Measurements from ENCODE around the gene MSI2. TPM values are rescaled to one million over a fixed set of nuclear protein-coding genes. Genes with fewer than 3 reads are reported as not detected.

MSI2 gene
- total RNA-seq, 1 donor from 2014 or later: 33.8 TPM

DNA sequence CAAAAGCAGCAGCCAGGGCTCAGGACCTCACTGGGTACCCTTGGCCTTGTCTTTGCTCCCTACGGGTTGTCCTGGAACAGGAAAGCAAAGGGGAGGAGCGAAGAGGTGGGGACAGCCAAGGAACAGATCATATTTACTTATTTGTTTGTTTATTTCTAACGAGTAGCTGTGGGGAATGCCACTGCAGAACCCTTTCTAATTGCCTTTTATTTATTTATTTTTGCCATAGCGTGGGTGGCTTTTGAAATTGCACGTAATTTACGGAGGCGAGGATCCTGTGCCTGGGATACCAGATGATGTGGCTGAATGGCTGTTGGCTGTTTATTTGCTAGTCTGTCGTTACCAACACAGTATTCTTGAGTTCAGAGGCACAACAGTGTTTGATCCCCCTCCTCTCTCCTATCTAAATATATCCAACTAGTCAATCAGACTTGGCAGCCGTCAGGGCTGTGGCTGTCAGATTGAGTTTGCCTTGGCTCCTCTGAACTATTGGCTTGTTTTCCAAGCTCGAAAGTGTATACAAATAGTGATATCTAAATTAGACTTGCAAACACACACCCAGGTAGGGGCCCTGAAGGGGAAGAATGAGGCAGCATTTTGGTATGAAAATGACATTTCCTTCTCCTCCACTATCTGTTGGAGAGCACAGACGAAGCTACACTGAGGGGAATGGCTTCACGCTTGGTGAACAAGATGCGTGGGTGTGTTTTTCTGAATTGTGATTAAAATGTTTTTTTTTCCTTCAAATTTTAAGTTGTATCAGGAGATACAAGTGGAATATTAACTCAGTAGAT is 110.4 kb downstream of the MSI2 start:
- TF ChIP-seq, protein P1, sequence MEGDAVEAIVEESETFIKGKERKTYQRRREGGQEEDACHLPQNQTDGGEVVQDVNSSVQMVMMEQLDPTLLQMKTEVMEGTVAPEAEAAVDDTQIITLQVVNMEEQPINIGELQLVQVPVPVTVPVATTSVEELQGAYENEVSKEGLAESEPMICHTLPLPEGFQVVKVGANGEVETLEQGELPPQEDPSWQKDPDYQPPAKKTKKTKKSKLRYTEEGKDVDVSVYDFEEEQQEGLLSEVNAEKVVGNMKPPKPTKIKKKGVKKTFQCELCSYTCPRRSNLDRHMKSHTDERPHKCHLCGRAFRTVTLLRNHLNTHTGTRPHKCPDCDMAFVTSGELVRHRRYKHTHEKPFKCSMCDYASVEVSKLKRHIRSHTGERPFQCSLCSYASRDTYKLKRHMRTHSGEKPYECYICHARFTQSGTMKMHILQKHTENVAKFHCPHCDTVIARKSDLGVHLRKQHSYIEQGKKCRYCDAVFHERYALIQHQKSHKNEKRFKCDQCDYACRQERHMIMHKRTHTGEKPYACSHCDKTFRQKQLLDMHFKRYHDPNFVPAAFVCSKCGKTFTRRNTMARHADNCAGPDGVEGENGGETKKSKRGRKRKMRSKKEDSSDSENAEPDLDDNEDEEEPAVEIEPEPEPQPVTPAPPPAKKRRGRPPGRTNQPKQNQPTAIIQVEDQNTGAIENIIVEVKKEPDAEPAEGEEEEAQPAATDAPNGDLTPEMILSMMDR (IDR thresholded peaks at IDR 0.05; ENCODE audit: insufficient read depth, low read length, poor library complexity, severe bottlenecking): no peak
- Histone ChIP-seq H3K36me3 (ENCODE audit: control insufficient read depth, insufficient read depth, low read length) (no peaks in the 10 kb centered on the region), H3K4me3 (ENCODE audit: low read depth, low read length) (no peak overlapping the region), H3K27me3 (ENCODE audit: control insufficient read depth, insufficient read depth, low read length) (no peaks in the 10 kb centered on the region)
- no peak for DNase-seq (ENCODE audit: low read depth)

DNA sequence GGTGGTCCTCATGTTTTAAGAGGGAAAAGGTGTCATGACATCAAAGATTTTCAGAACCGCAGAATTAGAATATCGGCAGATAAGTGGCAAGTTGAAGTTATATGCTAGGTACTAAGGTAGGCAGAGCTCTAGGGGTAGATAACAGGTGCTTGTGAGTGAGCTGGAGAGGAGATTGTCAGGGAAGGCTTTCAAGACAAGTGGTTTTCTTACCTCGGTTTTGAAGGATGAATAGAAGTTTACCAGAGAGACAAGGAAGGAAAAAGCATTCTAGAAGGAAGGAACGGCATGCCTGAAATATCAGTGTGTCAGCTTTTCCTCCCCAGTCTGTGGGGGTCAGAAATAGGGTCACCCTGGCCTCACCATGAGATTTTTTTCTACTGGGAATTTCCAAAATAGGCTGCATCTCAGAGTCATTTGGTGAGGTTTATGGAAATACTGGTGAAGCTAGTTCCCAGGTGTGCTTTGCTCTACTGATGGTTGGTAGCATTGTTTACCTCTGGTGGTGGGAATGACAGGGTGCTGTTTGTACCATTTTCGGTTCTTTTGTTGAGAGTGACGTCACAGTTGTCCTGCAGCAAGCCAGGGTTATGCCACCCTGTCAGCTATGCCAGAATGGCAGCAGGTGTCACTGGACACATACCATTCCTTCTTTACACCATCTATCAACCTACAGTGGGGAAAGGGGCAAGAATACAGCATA is 112.5 kb downstream of the MSI2 start:
- no peaks in the 10 kb centered on the region for H3K27me3 ChIP-seq (ENCODE audit: control insufficient read depth, insufficient read depth, low read length)
- no peak for DNase-seq (ENCODE audit: low read depth)
- TF ChIP-seq, protein P1 (IDR thresholded peaks at IDR 0.05; ENCODE audit: insufficient read depth, low read length, poor library complexity, severe bottlenecking): peak; percentile 3
- no peaks in the 10 kb centered on the region for H3K36me3 ChIP-seq (ENCODE audit: control insufficient read depth, insufficient read depth, low read length)
- H3K4me3 ChIP-seq (ENCODE audit: low read depth, low read length): no peak overlapping the region

DNA sequence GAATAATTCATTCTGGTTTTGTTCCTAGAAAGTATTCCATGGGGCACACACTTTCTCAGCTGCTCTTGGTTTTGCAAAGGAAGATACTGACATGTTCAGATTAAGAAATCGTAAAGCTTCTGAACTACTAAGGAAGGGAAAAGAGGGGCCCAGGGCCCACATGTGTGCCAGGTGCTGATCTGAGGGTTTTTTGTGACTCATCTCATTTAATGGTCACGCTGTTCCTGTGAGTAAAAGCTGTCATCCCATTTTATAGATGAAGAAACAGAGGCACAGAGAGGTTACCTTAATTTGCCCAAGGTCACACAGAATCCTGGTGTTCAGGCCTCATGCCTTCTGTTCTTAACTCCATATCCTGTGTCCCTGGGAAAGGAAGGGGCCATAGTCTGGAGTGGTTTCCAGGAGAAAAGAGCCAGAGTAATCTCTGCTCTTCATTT is 113.2 kb downstream of the MSI2 start:
- DNase-seq (ENCODE audit: low read depth): no peak
- Histone ChIP-seq H3K36me3 (ENCODE audit: control insufficient read depth, insufficient read depth, low read length) (no peaks in the 10 kb centered on the region), H3K4me3 (ENCODE audit: low read depth, low read length) (no peak overlapping the region), H3K27me3 (ENCODE audit: control insufficient read depth, insufficient read depth, low read length) (no peaks in the 10 kb centered on the region)
- TF ChIP-seq, protein P1 (IDR thresholded peaks at IDR 0.05; ENCODE audit: insufficient read depth, low read length, poor library complexity, severe bottlenecking): no peak

DNA sequence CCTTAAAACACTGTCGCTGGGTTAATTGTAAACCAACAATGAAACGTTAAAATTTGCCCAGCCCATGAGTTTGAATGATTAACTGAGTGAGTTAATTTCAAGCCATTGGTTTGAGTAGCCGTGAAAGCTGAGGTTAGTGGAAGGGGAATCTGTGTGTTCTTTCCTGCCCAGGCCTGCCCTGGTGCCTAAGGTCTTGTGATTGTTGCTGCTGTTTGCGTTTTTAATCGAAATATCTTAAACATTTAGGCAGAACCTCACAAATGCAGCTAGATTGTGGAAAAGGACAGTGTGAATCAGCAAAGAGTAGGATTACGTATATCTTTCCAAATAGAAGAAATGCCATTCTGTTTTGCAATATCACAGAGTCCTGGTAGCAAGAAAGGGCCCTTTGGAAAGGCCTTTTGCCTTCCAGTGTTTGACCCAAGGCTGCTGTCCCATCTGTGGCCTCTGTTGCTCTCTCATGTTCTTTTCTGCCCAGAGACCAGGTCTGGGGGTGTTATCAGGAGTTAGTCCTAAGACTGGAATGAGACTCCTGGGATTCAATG is 113.8 kb downstream of the MSI2 start:
- no peak overlapping the region for H3K4me3 ChIP-seq (ENCODE audit: low read depth, low read length)

DNA sequence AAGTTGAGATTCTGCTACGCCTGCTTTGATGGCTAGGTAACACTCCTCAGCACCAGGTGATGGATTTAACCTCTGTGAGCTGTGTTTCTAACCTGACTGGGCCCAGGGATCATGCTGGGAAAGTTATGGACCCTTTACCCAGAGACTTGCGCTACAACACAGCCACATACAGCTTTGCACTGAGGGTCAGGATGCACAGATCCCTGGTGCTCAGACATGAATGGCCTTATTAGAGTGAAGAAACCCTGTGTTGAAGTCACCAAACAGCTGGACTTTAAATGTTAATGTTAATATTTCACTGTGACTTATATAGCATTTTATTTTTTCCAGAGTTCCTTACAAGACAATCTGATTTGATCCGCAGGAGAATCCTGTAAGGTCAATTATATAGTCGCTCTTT is 114.3 kb downstream of the MSI2 start:
- TF ChIP-seq, protein P1 (IDR thresholded peaks at IDR 0.05; ENCODE audit: insufficient read depth, low read length, poor library complexity, severe bottlenecking): no peak
- Histone ChIP-seq H3K36me3 (ENCODE audit: control insufficient read depth, insufficient read depth, low read length) (no peaks in the 10 kb centered on the region), H3K27me3 (ENCODE audit: control insufficient read depth, insufficient read depth, low read length) (no peaks in the 10 kb centered on the region), H3K4me3 (ENCODE audit: low read depth, low read length) (no peak overlapping the region)
- DNase-seq (ENCODE audit: low read depth): no peak

More for the DNA sequence above, 113.8 kb downstream of the MSI2 start:
- TF ChIP-seq, protein P1 (IDR thresholded peaks at IDR 0.05; ENCODE audit: insufficient read depth, low read length, poor library complexity, severe bottlenecking): no peak
- DNase-seq (ENCODE audit: low read depth): no peak
- no peaks in the 10 kb centered on the region for H3K27me3 ChIP-seq (ENCODE audit: control insufficient read depth, insufficient read depth, low read length)
- no peaks in the 10 kb centered on the region for H3K36me3 ChIP-seq (ENCODE audit: control insufficient read depth, insufficient read depth, low read length)
